ENCODE results near the gene TRDN.

- no peak for TF ChIP-seq CTCF (IDR thresholded peaks at IDR 0.05)
- TF ChIP-seq POLR2A (IDR thresholded peaks at IDR 0.05) = no peak
Measured at GRCh38 chr6:123458218-123458617, 178.5 kb downstream of the TRDN start.

All from sigmoid colon (tissue), 3 donors.